K562 (cell line): ENCODE data around the gene OR51V1. TPM values are rescaled to one million over a fixed set of nuclear protein-coding genes. Genes with fewer than 3 reads are reported as not detected.
A peak's percentile ranks its signal among the peaks of the same experiment; 100 is the strongest.

ENCODE experiments used
- ARNT ChIP-seq, 2 experiments: fragments of 450-650 bp; IDR thresholded peaks; 2 replicates each; pipeline ENCODE4 v1.6.1; 2016; ENCODE audit warnings: mild to moderate bottlenecking in 1 of 2
- CBFB ChIP-seq: sonication (generic); formaldehyde crosslinking; IDR thresholded peaks from 2 replicates; pipeline ENCODE4 v1.4.0; 2020; ENCODE audit warnings: mild to moderate bottlenecking, missing genetic modification reagents
- ELK1 ChIP-seq: sonication (generic); formaldehyde crosslinking; IDR thresholded peaks from 2 replicates; pipeline ENCODE4 v1.8.1; 2022; ENCODE audit warnings: missing genetic modification reagents
- ESRRB ChIP-seq: fragments of 250-450 bp; sonication (Bioruptor Pico); IDR thresholded peaks from 2 replicates; pipeline ENCODE4 v1.5.0; 2020; ENCODE audit warnings: mild to moderate bottlenecking, moderate library complexity, borderline replicate concordance
- ILK ChIP-seq: fragments of 450-650 bp; IDR thresholded peaks from 2 replicates; pipeline ENCODE4 v1.6.1; 2016; ENCODE audit warnings: missing genetic modification characterization, low read depth, mild to moderate bottlenecking, missing compliant biosample characterization, moderate library complexity, borderline replicate concordance
- MGA ChIP-seq: fragments of 450-650 bp; IDR thresholded peaks from 2 replicates; pipeline ENCODE4 v1.6.1; 2016; ENCODE audit warnings: mild to moderate bottlenecking, moderate library complexity
- NCOA2 ChIP-seq, 2 experiments: fragments of 450-650 bp; IDR thresholded peaks; 2 replicates each; pipeline ENCODE4 v1.6.1; 2018; ENCODE audit warnings: mild to moderate bottlenecking in 2 of 2, moderate library complexity in 1 of 2; ENCODE audit not compliant: partially characterized antibody in 2 of 2
- PHF21A ChIP-seq: fragments of 450-650 bp; IDR thresholded peaks from 2 replicates; pipeline ENCODE4 v1.6.1; 2017; ENCODE audit warnings: low read depth, borderline replicate concordance
- POLR2H ChIP-seq: IDR thresholded peaks from 2 replicates; pipeline ENCODE4 v1.6.1; 2016; ENCODE audit warnings: missing genetic modification characterization, low read depth, mild to moderate bottlenecking, control low read depth, missing compliant biosample characterization, moderate library complexity
- PPARD ChIP-seq: fragments of 250-450 bp; sonication (Bioruptor Pico); IDR thresholded peaks from 2 replicates; pipeline ENCODE4 v1.8.0; 2022; ENCODE audit warnings: inconsistent platforms, mild to moderate bottlenecking, moderate library complexity
- RBM14 ChIP-seq: fragments of 200-400 bp; formaldehyde crosslinking; IDR thresholded peaks from 2 replicates; pipeline ENCODE4 v1.6.1; 2018; ENCODE audit warnings: low read depth, mild to moderate bottlenecking, low read length, moderate library complexity, borderline replicate concordance; ENCODE audit not compliant: insufficient read depth
- TCF3 ChIP-seq: sonication (generic); formaldehyde crosslinking; IDR thresholded peaks from 2 replicates; pipeline ENCODE4 v1.4.0; 2020; ENCODE audit warnings: mild to moderate bottlenecking, missing genetic modification reagents
- TRIM28 ChIP-seq: fragments of 450-650 bp; IDR thresholded peaks from 2 replicates; pipeline ENCODE4 v1.6.1; 2017
- ZNF165 ChIP-seq: fragments of 250-450 bp; sonication (Bioruptor Pico); IDR thresholded peaks from 2 replicates; pipeline ENCODE4 v1.4.0; 2020; ENCODE audit warnings: borderline replicate concordance
- ZNF384 ChIP-seq: IDR thresholded peaks from 2 replicates; pipeline ENCODE4 v1.6.1; 2012; ENCODE audit warnings: low read depth, low read length, improper control_type of control experiment
- polyA plus RNA-seq, 8 experiments: library from polyadenylated mRNA; depleted of rRNA in 4 of 8; stranded (reverse) in 5 of 8; unstranded in 3 of 8; fragments of >200 nt; fragmentation: Nextera tagmentation in 2 of 8; fragmentation: Illumina TruSeq in 1 of 8; extraction: Ambion mirVana in 2 of 8; extraction: Trizol in 1 of 8; gene quantifications; 2 replicates each; pipeline versions ENCODE4 v1.2.1 to v1.2.3, GENCODE V29; 2011 to 2014; ENCODE audit warnings: inconsistent platforms in 1 of 8, missing spikeins in 1 of 8
- total RNA-seq, 7 experiments: library from RNA; depleted of rRNA in 6 of 7; stranded (reverse); fragments of >200 nt in 6 of 7; fragmentation: Illumina TruSeq in 2 of 7; extraction: Trizol in 2 of 7; gene quantifications; 2 replicates each; pipeline versions ENCODE4 v1.2.1 to v1.2.3, GENCODE V29; 2011 to 2021; ENCODE audit warnings: low replicate concordance in 1 of 7
- TF ChIP-seq, protein P1 (sequence below), 2 experiments: fragments of 450-650 bp in 1 of 2; sonication (generic) in 1 of 2; formaldehyde crosslinking in 1 of 2; IDR thresholded peaks in 1 of 2; conservative IDR thresholded peaks in 1 of 2; 2 replicates each; pipeline versions ENCODE4 v1.6.1 to v1.8.1; 2016 to 2023; ENCODE audit warnings: mild to moderate bottlenecking in 2 of 2, moderate library complexity in 2 of 2, inconsistent platforms in 1 of 2, missing genetic modification reagents in 1 of 2

The OR51V1 gene
- total and polyA plus RNA-seq, 9 of the 15 experiments (the other 6 are each of a cell fraction or from before 2014, with no cell fraction given) = not detected

- TF ChIP-seq MGA (peak; percentile 75), PHF21A (no peak), POLR2H (tag) (no peak), CBFB (CRISPR knock-in tag) (no peak), TCF3 (peak; percentile 97), TRIM28 (no peak), ZNF384 (no peak), NCOA2 (IDR thresholded peaks at IDR 0.05; ENCODE audit: partially characterized antibody in 2 of 2) (peak; percentile 44 to 50), ILK (tag) (no peak), ARNT (IDR thresholded peaks at IDR 0.05) (peak; percentile 88 to 91), ZNF165 (CRISPR knock-in tag) (no peak), ELK1 (no peak), RBM14 (no peak), ESRRB (CRISPR knock-in tag) (no peak), PPARD (no peak)
- TF ChIP-seq, protein P1, sequence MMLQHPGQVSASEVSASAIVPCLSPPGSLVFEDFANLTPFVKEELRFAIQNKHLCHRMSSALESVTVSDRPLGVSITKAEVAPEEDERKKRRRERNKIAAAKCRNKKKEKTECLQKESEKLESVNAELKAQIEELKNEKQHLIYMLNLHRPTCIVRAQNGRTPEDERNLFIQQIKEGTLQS (IDR thresholded peaks at IDR 0.05) = no peak
- TF ChIP-seq, protein P1 (CRISPR knock-in tag; conservative IDR thresholded peaks at IDR 0.05) = no peak
Observed at GRCh38 chr11:5151713-5152153, 48.7 kb downstream of the OR51V1 start (continued).
